Mucosa of descending colon (tissue), 3 donors: ENCODE results near the gene MSI2. TPM values are rescaled to one million over a fixed set of nuclear protein-coding genes. Genes with fewer than 3 reads are reported as not detected.

Experiments
- ATAC-seq: fragments of 200-7000 bp; cut with Tn5 transposase; one replicate; pipeline ENCODE4 v1.9.1; 2020; ENCODE audit warnings: mild to moderate bottlenecking, moderate library complexity
- DNase-seq, 3 donors: peaks; one replicate each; pipeline ENCODE4 v3.0.0-alpha.2; 2020
- H3K36me3 ChIP-seq: fragments of 200-600 bp; one replicate; pipeline ENCODE4 v1.8.0; 2021; ENCODE audit warnings: low read depth, mild to moderate bottlenecking
- H3K4me1 ChIP-seq: fragments of 200-600 bp; one replicate; pipeline ENCODE4 v1.8.0; 2021; ENCODE audit warnings: low read depth, mild to moderate bottlenecking
- H3K4me3 ChIP-seq: fragments of 200-600 bp; one replicate; pipeline ENCODE4 v1.8.0; 2021; ENCODE audit warnings: mild to moderate bottlenecking
- H3K9me3 ChIP-seq: fragments of 200-600 bp; one replicate; pipeline ENCODE4 v1.8.0; 2021; ENCODE audit warnings: mild to moderate bottlenecking
- intact Hi-C, 2 donors: fragments of 100-400 bp; cut with DNase I in 1 of 2; cut with micrococcal nuclease in 1 of 2; formaldehyde crosslinking; loops; one replicate each; pipeline versions ENCODE4 v1.11.0 to v1.11.1; 2022; cut with DNase I, micrococcal nuclease
- total RNA-seq, 3 donors: library from RNA; stranded (reverse); fragmentation: NEBNext Ultra II Directional in 2 of 3; extraction: Animal tissue kit (Norgen Biotek cat#: 25700) in 2 of 3; gene quantifications; one replicate each; pipeline versions ENCODE4 v1.2.1 to v1.2.4, GENCODE V29; 2021 to 2023
- TF ChIP-seq, protein P1 (sequence below): fragments of 200-600 bp; IDR thresholded peaks from one replicate; pipeline ENCODE4 v1.8.0; 2022; ENCODE audit warnings: antibody characterized with exemption, mild to moderate bottlenecking
- donor health status: DM: no; HTN: no; CAD: no; lungs with moderate emphysema.
- donor health status: DM: no; HTN: no; CAD: no.
- donor health status: DM: no; HTN: yes; CAD: no.

MSI2 gene
- total RNA-seq, 3 donors from 2014 or later = 60.0 to 72.6 (median 65.7) TPM

DNA sequence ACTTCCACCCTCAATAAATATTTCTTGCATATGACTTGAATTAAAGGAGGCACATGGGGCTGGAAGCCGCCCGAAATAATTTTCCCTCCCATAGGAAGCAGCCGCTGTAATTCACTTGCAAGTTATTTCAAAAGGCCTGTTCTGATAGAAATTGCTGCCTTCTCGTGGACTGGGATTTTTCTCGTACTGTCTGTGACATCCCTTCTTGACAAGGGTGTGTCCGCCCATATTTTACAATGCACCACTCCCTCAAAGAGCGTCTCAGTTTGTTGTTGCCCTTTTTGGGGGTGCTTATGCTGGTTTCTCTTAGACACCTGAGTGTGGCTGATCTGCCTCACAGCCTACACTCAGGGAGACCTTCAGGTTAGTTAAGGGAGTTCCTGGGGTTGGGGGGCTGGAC is 160.0 kb downstream of the MSI2 start:
- H3K9me3 ChIP-seq = no peaks in the 10 kb centered on the region
- no peak overlapping the region for H3K4me3 ChIP-seq
- H3K36me3 ChIP-seq = no peaks in the 10 kb centered on the region
- DNase-seq = no peak
- TF ChIP-seq, protein P1, sequence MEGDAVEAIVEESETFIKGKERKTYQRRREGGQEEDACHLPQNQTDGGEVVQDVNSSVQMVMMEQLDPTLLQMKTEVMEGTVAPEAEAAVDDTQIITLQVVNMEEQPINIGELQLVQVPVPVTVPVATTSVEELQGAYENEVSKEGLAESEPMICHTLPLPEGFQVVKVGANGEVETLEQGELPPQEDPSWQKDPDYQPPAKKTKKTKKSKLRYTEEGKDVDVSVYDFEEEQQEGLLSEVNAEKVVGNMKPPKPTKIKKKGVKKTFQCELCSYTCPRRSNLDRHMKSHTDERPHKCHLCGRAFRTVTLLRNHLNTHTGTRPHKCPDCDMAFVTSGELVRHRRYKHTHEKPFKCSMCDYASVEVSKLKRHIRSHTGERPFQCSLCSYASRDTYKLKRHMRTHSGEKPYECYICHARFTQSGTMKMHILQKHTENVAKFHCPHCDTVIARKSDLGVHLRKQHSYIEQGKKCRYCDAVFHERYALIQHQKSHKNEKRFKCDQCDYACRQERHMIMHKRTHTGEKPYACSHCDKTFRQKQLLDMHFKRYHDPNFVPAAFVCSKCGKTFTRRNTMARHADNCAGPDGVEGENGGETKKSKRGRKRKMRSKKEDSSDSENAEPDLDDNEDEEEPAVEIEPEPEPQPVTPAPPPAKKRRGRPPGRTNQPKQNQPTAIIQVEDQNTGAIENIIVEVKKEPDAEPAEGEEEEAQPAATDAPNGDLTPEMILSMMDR = no peak
- H3K4me1 ChIP-seq = peaks cover 17% of the 10 kb centered on the region
- intact Hi-C loops = loop anchor here in 1 of 2 donors (5.0 kb wide), 1 partner anchor 321 kb away; no protein-coding TSS in a partner anchor
- no peak for ATAC-seq

DNA sequence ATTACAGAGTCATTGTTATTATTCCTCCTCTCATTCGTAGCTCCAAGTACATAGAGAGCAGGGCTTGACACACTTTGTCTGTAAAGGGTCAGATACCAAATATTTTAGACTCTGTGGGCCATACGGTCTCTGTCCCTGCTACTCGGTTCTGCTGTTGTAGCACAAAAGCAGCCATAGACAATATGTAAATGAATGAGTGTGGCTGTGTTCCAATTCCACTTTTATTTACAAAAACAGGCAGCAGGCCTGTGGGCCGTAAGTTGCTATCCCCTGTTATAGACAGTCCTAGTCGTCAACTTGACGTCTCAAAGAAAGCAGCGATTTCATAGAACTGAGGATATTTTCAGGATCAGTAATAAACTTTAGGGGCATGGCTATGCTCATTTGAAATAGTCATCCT is 161.6 kb downstream of the MSI2 start:
- no peaks in the 10 kb centered on the region for H3K36me3 ChIP-seq
- H3K9me3 ChIP-seq = no peaks in the 10 kb centered on the region
- peaks cover 25% of the 10 kb centered on the region for H3K4me1 ChIP-seq
- ATAC-seq (no peak), DNase-seq (no peak)
- TF ChIP-seq, protein P1 = no peak
- intact Hi-C loops = loop anchor here in 1 of 2 donors (5.0 kb wide), 1 partner anchor 319 kb away; no protein-coding TSS in a partner anchor
- no peak overlapping the region for H3K4me3 ChIP-seq

DNA sequence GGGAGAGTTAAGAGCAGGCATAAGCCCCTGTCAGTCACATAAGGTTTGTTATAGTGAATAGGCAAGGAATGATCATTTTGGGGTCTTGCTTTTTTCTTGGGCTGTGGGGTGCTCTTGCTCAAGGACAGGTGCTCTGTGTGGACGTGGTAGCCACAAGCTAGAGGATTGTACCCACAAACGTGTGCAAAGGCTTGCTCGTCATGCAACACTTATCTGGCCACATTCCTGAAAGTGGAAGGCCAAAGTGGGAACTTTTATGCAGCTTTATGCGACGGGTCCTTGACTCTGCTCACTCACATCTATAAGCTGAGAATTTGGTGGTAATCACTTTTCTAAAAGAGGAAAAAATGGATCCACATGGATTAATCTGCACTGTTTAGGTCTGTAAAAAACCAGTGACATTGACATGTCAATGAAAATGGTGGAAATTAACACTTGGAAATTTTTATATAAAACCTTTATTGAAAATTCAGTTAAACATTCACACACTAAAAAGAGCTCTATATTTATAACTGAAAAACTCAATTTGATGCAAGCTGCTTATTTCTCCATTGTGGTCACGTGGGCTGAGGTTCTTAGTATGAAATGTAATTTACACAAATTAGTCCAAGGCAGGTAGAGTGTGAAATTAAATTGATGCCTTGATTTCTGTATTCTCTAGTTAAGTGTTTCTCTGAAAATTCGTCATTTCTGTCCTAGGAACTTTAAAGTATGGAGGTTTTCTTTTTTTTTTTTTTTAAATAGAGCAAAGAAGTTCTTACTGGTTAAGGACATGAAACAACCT is 162.3 kb downstream of the MSI2 start:
- DNase-seq (no peak), ATAC-seq (no peak)
- TF ChIP-seq, protein P1 = no peak
- H3K9me3 ChIP-seq = no peaks in the 10 kb centered on the region
- H3K4me3 ChIP-seq = no peak overlapping the region
- no peaks in the 10 kb centered on the region for H3K36me3 ChIP-seq
- H3K4me1 ChIP-seq = peaks cover 25% of the 10 kb centered on the region
- intact Hi-C loops = loop anchor here in 1 of 2 donors (5.0 kb wide), 1 partner anchor 319 kb away; no protein-coding TSS in a partner anchor

DNA sequence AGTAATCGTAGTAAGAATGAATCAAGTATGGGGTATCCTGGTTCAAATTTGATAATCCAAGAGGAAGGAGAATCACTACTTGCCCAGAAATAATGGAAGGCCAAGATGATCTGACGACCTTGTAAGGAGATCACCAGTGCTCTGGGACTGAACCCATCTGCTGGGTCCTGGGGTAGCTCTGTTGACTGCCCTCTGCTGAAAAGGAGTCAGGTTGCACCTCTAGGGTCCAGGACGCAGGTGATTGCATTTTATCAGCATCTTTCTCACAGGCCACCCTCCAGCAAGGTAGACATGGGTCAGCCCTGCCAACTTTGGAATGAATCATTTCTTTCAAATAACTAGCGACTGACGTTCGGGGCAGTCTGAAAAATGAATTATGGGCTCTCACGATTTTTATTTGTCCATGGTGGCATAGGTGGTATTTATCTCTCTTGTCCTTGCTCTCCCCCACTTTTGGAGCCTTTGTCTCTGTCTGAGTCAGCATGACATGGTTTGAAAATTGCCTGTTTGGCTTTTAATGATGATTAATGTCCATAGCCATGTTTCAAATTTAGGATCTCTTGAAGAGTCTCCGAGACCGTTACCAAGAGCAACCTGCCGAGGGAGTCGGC is 163.7 kb downstream of the MSI2 start:
- Histone ChIP-seq H3K9me3 (no peaks in the 10 kb centered on the region), H3K4me1 (peaks cover 24% of the 10 kb centered on the region), H3K36me3 (no peaks in the 10 kb centered on the region), H3K4me3 (no peak overlapping the region)
- intact Hi-C loops = loop anchor here in 1 of 2 donors (5.0 kb wide), 1 partner anchor 317 kb away; no protein-coding TSS in a partner anchor
- DNase-seq (no peak), ATAC-seq (no peak)
- TF ChIP-seq, protein P1 = no peak

DNA sequence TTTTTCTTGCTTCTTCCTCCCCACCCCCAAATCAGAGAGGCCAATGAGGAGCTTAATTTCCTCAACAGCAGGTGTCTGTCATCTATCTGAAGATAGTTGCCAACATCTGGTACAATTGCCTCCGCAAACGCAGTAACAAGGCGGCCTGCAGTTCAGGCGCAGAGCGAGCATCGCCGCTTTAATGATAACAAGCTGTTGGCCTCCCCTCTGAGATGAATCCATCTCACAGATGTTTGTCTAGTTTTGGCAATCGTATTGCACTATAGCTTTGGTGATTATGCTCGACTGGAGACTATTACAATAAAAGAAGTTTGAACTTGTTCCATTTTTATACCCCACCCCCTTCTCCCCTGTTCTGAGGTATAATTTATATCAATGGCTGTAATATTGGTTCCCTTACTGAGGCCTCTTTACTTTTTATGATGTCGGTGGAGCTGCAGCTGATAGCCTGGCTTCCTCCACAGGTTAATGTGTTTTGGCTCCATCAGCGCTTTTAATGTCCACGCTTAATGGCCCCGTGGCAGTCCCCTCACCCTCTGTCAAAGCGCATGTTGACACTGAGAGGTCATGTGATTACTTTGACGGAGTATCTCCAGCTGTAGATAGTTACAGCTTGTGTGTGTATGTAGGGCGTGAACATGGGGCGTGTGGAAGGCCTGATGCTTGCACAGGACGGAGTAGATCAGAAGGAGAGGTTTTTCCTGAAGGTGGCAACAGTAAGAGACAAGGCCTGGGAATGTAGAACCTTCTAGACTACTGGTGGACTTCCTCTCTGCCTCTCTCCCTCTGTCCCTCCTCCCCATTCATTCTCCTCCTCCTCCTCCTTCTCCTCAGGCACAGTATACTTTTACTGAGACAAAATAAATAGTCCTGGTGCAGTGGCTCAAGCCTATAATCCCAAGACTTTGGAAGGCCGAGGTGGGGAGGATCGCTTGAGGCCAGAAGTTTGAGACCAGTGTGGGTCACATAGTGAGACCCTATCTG is 164.7 kb downstream of the MSI2 start:
- no peaks in the 10 kb centered on the region for H3K9me3 ChIP-seq
- ATAC-seq = peak; percentile 85
- H3K4me1 ChIP-seq = peaks cover 24% of the 10 kb centered on the region
- TF ChIP-seq, protein P1 = no peak
- intact Hi-C loops = no loop called here
- DNase-seq = peak in 2 of 3 donors; percentile 62 to 71
- no peaks in the 10 kb centered on the region for H3K36me3 ChIP-seq
- no peak overlapping the region for H3K4me3 ChIP-seq
